ENCODE results near the gene FGF2.

Gene FGF2

GRCh38 chr4:122889726-122890125, 63.1 kb downstream of the FGF2 start:
- no peak for DNase-seq (ENCODE audit: low read depth in 2 of 2, low spot score in 1 of 2)

GRCh38 chr4:122890147-122890795, 63.6 kb downstream of the FGF2 start:
- DNase-seq (ENCODE audit: low read depth in 2 of 2, low spot score in 1 of 2) = no peak

GRCh38 chr4:122894827-122895226, 68.2 kb downstream of the FGF2 start:
- no peak for DNase-seq (ENCODE audit: low read depth in 2 of 2, low spot score in 1 of 2)

- no peak for DNase-seq (ENCODE audit: low read depth in 2 of 2, low spot score in 1 of 2)
Measured at GRCh38 chr4:122895336-122895995, 68.8 kb downstream of the FGF2 start.

DNA sequence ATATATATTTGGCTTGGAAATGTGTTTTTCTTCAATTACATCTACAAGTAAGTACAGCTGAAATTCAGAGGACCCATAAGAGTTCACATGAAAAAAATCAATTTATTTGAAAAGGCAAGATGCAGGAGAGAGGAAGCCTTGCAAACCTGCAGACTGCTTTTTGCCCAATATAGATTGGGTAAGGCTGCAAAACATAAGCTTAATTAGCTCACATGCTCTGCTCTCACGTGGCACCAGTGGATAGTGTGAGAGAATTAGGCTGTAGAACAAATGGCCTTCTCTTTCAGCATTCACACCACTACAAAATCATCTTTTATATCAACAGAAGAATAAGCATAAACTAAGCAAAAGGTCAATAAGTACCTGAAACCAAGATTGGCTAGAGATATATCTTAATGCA, 69.6 kb downstream of the FGF2 start:
- no peak for DNase-seq (ENCODE audit: low read depth in 2 of 2, low spot score in 1 of 2)

DNA sequence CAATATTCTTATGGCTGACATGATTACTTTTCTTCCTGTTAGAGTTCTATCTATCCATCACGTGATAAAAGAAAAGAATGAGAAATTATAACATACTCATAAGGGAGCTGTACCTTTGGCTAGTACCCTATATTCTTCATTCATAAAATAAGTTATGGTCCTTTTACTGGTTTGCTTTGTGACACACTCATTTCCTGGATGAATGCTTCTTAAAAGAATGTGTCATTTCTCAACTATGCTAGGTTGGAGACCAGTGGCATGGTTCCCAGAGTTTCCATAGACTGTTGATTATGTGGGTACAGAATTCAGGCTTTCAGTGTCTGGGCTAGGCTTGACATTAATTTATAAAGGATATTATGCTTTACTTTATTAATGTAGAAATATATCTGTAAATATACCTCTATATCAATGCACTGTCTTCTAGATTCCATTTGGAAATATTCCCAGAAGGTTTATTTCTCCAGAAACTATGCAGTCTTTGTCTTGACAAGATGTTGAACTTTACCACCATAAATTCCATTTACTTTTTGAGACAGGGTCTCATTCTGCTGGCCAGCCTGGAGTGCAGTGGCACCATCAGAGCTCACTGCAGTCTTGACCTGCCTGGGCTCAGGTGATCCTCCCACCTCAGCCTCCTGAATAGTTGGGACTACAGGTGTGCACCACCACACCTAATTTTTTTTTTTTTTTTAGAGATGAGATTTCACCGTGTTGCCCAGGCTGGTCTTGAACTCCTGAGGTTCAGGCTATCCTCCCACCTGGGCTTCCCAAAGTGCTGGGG, 71.9 kb downstream of the FGF2 start:
- no peak for DNase-seq (ENCODE audit: low read depth in 2 of 2, low spot score in 1 of 2)

DNA sequence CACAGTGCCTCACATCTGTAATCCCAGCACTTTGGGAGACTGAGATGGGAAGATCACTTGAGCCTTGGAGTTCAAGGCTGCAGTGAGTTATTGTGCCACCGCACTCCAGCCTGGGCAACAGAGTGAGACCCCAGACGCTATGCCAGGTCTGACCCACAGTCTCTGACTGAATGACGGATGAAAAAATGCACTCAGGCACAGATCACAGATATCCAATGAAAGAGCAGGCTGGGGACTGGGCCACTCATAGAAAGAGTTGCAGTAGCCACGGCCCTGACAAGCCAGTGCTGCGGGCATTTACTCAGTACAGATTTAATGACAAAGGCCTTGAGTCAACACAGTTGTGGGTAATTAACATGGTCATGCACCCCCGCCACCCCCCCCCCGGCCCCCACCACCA, 73.1 kb downstream of the FGF2 start:
- no peak for DNase-seq (ENCODE audit: low read depth in 2 of 2, low spot score in 1 of 2)

GRCh38 chr4:122900314-122900713, 73.7 kb downstream of the FGF2 start:
- DNase-seq (ENCODE audit: low read depth in 2 of 2, low spot score in 1 of 2) = no peak

DNA sequence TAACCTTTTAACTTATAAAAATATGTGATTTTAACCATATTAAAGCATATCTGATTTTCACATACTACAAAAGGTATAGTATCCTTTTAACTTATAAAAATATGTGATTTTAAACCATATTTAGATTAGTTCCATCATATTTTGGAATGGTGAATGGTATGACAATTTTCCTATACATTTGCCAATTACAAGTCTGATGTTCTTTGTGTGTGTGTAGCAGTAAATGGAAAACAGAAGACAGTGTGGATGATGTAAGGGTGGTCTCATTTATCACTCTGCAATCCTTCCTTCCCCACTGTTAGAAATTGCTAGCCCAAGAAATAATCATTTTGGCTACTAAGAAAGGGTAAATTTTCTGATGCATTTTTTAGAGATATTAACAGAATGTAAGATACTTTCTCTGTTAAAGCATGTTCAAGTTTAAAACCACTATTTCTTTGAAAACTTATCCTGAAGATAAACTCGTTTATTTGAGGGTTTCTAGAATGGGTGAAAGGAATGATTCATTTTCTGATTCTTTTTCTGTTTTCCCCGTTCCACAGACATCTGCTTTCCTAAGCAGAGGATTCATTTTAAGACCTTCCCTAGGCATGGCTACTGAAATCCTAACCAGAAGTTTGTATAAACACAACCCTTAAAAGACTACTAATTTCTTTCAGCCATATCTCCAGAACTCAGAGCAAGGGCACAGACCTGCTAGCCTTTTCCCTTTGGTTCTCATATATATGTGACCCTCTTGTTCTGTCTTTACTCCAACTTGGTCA, 74.8 kb downstream of the FGF2 start:
- no peak for DNase-seq (ENCODE audit: low read depth in 2 of 2, low spot score in 1 of 2)

- DNase-seq (ENCODE audit: low read depth in 2 of 2, low spot score in 1 of 2) = no peak
Measured at GRCh38 chr4:122903766-122904288, 77.2 kb downstream of the FGF2 start.

- no peak for DNase-seq (ENCODE audit: low read depth in 2 of 2, low spot score in 1 of 2)
Measured at GRCh38 chr4:122906859-122907305, 80.3 kb downstream of the FGF2 start.

GRCh38 chr4:122908223-122908622, 81.6 kb downstream of the FGF2 start:
- DNase-seq (ENCODE audit: low read depth in 2 of 2, low spot score in 1 of 2) = no peak

GRCh38 chr4:122909683-122910082, 83.1 kb downstream of the FGF2 start:
- no peak for DNase-seq (ENCODE audit: low read depth in 2 of 2, low spot score in 1 of 2)

DNA sequence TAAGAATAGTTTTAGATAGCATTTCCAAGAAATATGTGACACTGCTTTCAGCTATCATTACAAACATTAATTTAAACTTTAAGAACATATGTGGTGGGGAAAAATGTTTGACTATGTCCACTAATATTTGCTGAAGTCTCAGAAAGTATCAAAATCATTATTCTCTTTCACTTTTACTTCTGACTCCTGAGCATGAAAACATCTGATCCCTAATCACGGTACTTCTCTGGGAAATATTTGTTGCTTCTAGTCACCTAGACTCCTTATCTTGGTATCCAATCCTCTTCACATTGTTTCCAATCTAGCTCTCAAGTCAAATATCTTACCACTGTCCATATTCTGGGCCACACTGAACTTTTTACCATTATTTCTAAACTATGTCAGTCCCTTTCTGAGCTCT, 85.0 kb downstream of the FGF2 start:
- DNase-seq (ENCODE audit: low read depth in 2 of 2, low spot score in 1 of 2) = no peak

- no peak for DNase-seq (ENCODE audit: low read depth in 2 of 2, low spot score in 1 of 2)
Measured at GRCh38 chr4:122912810-122913575, 86.4 kb downstream of the FGF2 start.

GRCh38 chr4:122914292-122914904, 87.8 kb downstream of the FGF2 start:
- DNase-seq (ENCODE audit: low read depth in 2 of 2, low spot score in 1 of 2) = no peak

- DNase-seq (ENCODE audit: low read depth in 2 of 2, low spot score in 1 of 2) = no peak
Measured at GRCh38 chr4:122914938-122915337, 88.3 kb downstream of the FGF2 start.

GRCh38 chr4:122917731-122918130, 91.1 kb downstream of the FGF2 start:
- no peak for DNase-seq (ENCODE audit: low read depth in 2 of 2, low spot score in 1 of 2)

GRCh38 chr4:122920473-122920872, 93.8 kb downstream of the FGF2 start:
- DNase-seq (ENCODE audit: low read depth in 2 of 2, low spot score in 1 of 2) = no peak

DNA sequence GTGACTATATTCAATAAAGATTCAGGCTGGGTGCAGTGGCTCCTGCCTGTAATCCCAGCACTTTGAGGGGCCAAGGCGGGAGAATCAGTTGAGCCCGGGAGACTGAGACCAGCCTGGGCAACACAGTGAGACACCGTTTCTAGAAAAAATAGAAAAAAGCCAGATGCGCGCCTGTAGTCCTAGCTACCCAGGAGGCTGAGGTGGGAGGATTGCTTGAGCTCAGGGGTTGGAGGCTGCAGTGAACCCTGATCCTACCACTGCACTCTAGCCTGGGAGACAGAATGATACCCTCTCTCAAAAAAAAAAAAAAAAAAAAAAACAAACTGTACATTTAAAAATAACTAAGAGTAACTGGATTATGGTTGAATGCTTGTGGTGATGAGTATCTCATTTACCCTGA, 94.7 kb downstream of the FGF2 start:
- DNase-seq (ENCODE audit: low read depth in 2 of 2, low spot score in 1 of 2) = no peak
